GM18907 (cell line): Measurements from ENCODE around the gene TNFSF13.

ENCODE experiments used
- ATAC-seq: cut with Tn5 transposase; IDR thresholded peaks from one replicate; pipeline ENCODE4 v1.9.1; 2021; ENCODE audit warnings: mild to moderate bottlenecking, moderate library complexity; ENCODE audit not compliant: unreplicated experiment

Gene TNFSF13

DNA sequence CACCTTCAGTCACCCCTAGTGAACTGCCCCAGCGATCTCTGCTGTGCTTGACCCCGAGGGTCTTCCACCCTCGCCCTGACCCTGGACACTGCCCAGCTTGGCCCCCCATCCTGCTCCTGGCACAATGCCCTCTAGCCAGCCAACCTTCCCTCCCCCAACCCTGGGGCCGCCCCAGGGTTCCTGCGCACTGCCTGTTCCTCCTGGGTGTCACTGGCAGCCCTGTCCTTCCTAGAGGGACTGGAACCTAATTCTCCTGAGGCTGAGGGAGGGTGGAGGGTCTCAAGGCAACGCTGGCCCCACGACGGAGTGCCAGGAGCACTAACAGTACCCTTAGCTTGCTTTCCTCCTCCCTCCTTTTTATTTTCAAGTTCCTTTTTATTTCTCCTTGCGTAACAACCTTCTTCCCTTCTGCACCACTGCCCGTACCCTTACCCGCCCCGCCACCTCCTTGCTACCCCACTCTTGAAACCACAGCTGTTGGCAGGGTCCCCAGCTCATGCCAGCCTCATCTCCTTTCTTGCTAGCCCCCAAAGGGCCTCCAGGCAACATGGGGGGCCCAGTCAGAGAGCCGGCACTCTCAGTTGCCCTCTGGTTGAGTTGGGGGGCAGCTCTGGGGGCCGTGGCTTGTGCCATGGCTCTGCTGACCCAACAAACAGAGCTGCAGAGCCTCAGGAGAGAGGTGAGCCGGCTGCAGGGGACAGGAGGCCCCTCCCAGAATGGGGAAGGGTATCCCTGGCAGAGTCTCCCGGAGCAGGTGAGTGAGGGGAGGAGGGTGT is at the start of gene TNFSF13:
Gene TNFSF13 (plus strand): TSS at position 207 of the 776 bp plus-strand sequence. CDS start 290 bp downstream, at position 497.
- no peak for ATAC-seq

- no peak for ATAC-seq
Measured at GRCh38 chr17:7508846-7509245, 49.7 kb upstream of the TNFSF13 start.

DNA sequence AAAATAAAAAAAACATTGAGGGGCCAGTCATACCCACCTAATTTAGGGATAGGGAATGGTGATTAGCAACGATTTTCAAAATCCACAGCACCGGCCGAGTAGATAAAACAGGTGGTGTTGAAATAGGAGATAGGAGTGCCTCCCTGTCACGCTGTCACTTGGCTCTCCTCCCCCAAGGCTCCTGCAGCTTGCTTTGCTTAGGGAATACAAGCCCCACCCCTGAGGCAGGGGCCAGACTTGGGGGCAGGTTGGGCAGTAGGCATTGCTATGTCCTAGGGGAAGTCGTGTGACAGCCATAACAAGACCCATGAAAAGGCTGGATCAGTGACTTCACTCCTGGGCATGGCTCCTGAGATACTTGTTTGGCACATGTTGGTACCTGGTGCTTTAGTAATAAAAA is 48.6 kb upstream of the TNFSF13 start:
- no peak for ATAC-seq

- no peak for ATAC-seq
Measured at GRCh38 chr17:7511108-7511507, 47.4 kb upstream of the TNFSF13 start.

GRCh38 chr17:7512105-7512504 is 46.4 kb upstream of the TNFSF13 start:
- ATAC-seq = no peak

DNA sequence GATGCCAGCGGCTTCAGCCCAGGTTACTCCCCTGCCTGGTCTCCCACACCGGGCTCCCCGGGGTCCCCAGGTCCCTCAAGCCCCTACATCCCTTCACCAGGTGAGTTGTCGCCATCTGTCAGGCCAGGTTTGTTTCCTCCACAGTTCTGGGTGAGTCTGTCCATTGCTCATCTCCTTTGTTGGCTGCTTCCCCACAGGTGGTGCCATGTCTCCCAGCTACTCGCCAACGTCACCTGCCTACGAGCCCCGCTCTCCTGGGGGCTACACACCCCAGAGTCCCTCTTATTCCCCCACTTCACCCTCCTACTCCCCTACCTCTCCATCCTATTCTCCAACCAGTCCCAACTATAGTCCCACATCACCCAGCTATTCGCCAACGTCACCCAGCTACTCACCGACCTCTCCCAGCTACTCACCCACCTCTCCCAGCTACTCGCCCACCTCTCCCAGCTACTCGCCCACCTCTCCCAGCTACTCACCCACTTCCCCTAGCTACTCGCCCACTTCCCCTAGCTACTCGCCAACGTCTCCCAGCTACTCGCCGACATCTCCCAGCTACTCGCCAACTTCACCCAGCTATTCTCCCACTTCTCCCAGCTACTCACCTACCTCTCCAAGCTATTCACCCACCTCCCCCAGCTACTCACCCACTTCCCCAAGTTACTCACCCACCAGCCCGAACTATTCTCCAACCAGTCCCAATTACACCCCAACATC is 45.6 kb upstream of the TNFSF13 start:
- ATAC-seq = no peak

GRCh38 chr17:7513850-7514419 is 44.6 kb upstream of the TNFSF13 start:
- ATAC-seq = no peak

- ATAC-seq = no peak
Measured at GRCh38 chr17:7515911-7516610, 42.5 kb upstream of the TNFSF13 start.

DNA sequence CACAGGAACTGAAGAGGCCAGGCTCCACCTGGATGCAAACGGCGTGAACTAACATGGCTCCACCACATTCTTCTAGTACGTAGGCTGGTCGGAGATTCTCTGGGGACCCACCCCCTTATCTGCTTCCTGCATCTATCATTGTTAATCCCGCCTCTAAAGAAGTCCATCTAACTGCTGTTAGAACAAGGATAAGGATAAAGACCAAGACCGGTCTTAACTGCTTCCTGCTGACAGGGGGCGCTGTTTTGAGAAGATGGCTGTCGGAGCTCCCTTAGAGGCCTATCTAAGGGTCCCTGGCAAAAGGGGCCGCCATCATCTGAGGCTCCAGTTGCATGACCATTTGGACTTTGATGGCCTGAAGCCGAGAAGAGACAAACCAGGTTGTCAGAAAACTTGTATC is 35.5 kb upstream of the TNFSF13 start:
- no peak for ATAC-seq

DNA sequence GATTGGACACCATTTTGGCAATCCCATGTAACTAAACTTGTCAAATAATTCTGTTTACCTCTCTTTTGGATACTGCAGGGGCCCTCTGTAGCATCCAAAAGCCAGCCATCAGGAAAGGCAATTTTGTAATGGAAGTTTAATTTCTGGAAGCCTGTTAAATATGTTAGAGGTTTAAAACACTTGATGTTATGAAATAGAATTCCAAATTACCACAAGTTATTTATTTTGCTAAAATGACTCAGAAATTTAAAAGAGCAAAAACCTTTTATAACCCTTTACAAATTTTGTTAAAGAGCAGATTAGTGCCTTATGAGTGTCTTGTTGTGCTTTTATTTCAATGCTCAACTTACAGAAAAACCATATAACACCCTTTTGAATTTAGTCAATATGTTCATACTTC is 29.7 kb upstream of the TNFSF13 start:
- no peak for ATAC-seq

- no peak for ATAC-seq
Measured at GRCh38 chr17:7530023-7530900, 28.3 kb upstream of the TNFSF13 start.

GRCh38 chr17:7538050-7538449 is 20.5 kb upstream of the TNFSF13 start:
- ATAC-seq = no peak

GRCh38 chr17:7538891-7539545 is 19.5 kb upstream of the TNFSF13 start:
- ATAC-seq = no peak

GRCh38 chr17:7541074-7541621 is 17.4 kb upstream of the TNFSF13 start:
- no peak for ATAC-seq

DNA sequence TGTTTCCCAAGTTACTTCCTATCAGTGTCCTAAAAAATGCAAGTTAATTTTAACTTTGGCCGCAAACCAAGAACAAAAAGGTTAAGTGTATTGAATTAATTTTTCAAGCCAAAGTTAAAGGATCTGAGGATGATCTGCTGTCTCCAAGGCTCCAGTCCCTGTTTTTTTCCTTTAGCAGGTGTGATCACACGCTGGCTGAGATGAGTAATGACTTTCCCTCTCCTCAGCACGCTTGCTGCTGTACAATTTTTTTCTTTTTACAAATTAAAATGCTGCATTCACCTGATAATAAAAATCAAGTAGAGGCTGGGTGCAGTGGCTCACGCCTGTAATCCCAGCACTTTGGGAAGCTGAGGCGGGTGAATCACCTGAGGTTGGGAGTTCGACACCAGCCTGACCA is 13.6 kb upstream of the TNFSF13 start:
- no peak for ATAC-seq

GRCh38 chr17:7548585-7549400 is 9.8 kb upstream of the TNFSF13 start, which contains the start of gene TNFSF12:
TSS of gene TNFSF12 (plus strand) at chr17:7549058. CDS start at chr17:7549154, 96 bp downstream.
- no peak for ATAC-seq

DNA sequence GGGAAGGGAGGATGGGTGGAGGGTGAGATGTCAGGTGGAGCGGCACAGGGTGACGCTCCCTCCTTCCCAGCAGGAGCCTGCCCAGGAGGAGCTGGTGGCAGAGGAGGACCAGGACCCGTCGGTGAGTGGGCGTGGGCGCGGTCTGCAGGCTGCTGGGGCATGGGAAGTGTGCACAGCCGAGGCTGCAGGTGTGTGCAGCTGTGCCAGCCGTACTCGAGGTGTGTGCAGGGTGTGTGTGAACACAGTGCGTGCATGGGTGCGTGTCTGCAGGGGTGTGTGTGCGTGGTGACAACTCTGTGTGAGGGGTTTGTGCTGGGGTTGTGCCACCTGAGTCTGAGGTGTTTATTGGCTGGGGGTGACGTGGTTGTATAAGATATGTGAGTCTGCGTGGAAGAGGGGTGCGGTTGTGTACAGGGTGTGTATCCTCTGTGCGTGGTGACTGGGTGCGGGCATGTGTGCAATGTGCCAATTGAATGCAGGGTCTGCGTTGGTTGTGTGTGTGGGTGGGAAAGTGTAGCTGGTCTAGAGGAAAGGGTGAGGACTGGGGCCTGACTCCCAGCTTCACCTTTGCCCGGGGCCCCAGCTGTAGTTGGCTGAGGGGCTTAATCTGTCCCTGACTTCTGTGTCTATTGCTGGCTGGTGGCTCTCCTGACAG is 9.0 kb upstream of the TNFSF13 start:
- ATAC-seq = no peak

DNA sequence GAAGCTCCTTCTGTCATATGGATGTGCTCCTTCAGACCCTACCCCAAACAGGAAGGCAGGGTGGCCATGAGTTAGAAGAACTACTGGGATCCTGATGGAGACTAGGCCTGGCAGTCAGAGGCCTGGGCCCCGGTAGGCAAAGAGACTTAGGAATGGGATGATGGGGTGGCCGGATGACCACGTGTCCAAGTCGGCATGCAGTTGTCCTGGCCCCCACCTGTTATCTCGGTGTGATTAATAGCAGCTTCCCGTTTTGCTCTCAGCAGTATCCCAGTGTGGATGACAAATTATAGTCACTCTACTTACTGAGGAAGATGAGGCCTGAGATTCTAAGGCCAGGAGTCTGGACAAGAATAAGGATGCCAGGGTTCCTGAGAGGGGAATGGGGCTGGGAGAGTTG is 8.2 kb upstream of the TNFSF13 start:
- ATAC-seq = no peak
